PC-3 (cell line): Measurements from ENCODE around the gene JPH4.

Experiments
- CTCF ChIP-seq: fragments of 300-600 bp; sonication (generic); conservative IDR thresholded peaks from 2 replicates; pipeline ENCODE4 v1.5.1; 2017; ENCODE audit warnings: antibody characterized with exemption, low read depth, mild to moderate bottlenecking, low read length
- EZH2 ChIP-seq: fragments of 300-600 bp; sonication (generic); IDR thresholded peaks from one replicate; pipeline ENCODE4 v1.6.1; 2017; ENCODE audit warnings: antibody characterized with exemption, mild to moderate bottlenecking, low read length; ENCODE audit not compliant: unreplicated experiment
- EZH2phosphoT487 ChIP-seq: fragments of 300-600 bp; sonication (generic); IDR thresholded peaks from 2 replicates; pipeline ENCODE4 v1.6.1; 2018; ENCODE audit warnings: mild to moderate bottlenecking, antibody characterized with exemption, low read length, borderline replicate concordance

GRCh38 chr14:23601424-23601823 is 22.8 kb upstream of the JPH4 start:
- no peak for TF ChIP-seq CTCF
- no peak for TF ChIP-seq EZH2
- no peak for TF ChIP-seq EZH2phosphoT487
